H7 (cell line): ENCODE data around the gene RAB11FIP4. TPM values are rescaled to one million over a fixed set of nuclear protein-coding genes. Genes with fewer than 3 reads are reported as not detected.
A peak's percentile ranks its signal among the peaks of the same experiment; 100 is the strongest.
"Not testable (repeated sequence)": the region's sequence is repeated elsewhere in the genome, so short reads cannot be mapped to it uniquely, and the experiment has no call there.

Experiments used
- DNase-seq: peaks from one replicate; pipeline ENCODE4 v3.0.0; 2012
- H3K27me3 ChIP-seq: 2 replicates; pipeline ENCODE4 v1.6.0; 2011; ENCODE audit warnings: mild to moderate bottlenecking, low read length; ENCODE audit not compliant: control insufficient read depth, insufficient read depth
- H3K36me3 ChIP-seq: replicated peaks from 2 replicates; pipeline ENCODE4 v1.5.1; 2011; ENCODE audit warnings: low read length; ENCODE audit not compliant: control insufficient read depth, insufficient read depth
- H3K4me3 ChIP-seq: 2 replicates; pipeline ENCODE4 v1.5.1; 2011; ENCODE audit warnings: low read depth, mild to moderate bottlenecking, control low read depth, low read length, moderate library complexity; ENCODE audit not compliant: insufficient read depth
- total RNA-seq: library from RNA; depleted of rRNA; stranded (reverse); fragments of >200 nt; shearing (Covaris generic); gene quantifications from 2 replicates; pipeline ENCODE4 v1.2.3, GENCODE V29; 2014

The RAB11FIP4 gene
- total RNA-seq, 1 experiment from 2014 or later: 21.9 TPM

DNA sequence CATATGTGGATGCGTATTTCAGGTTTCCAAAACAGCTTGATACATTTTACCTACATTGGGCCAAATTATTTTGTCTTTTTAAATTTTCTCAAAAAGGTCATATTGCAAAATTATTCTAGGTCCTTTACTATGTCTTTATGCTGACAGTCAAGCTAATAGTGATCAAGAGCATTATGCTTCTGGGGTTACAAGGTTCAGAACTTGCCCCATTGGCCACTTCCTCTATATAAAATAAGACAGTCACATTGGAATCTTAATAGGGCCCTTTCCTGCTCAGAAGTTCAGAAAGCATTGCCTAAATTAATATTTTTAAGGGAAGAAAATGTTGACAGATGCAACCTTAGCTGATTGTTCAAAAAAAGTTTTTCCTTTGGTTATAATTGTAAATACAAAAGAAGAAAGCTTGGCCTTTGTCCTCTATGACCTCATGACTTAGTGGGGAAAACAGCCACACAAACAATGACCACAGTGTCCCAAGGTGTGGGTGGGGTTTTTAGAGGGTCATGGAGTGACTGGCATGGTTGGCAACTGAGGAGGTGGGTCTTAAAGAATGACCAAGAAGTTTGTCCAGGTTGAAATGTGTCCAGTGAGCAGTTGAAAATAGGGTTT, 11.8 kb upstream of the RAB11FIP4 start:
- Histone ChIP-seq H3K4me3 (no peak overlapping the region), H3K27me3 (no peaks in the 10 kb centered on the region), H3K36me3 (no peaks in the 10 kb centered on the region)
- no peak for DNase-seq

- Histone ChIP-seq H3K36me3 (no peaks in the 10 kb centered on the region), H3K27me3 (no peaks in the 10 kb centered on the region), H3K4me3 (no peak overlapping the region)
- no peak for DNase-seq
Observed at GRCh38 chr17:31381165-31381668, 10.3 kb upstream of the RAB11FIP4 start.

- H3K27me3 ChIP-seq: not testable (repeated sequence)
Observed at GRCh38 chr17:31382668-31383275, 8.7 kb upstream of the RAB11FIP4 start.

DNA sequence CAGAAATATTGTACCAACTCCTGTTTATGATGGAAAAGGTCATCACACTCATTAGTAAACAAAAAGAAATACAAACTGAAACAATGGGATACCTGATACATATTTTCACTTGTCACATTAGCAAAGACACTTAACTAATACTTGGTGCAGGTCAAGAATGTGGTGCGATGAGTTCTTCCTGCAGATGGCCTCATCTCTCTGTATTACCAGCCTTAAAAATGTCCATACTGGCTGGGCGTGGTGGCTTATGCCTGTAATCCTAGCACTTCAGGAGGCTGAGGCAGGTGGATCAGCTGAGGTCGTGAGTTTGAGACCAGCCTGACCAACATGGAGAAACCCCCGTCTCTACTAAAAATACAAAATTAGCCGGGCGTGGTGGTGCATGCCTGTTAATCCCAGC, 8.0 kb upstream of the RAB11FIP4 start:
- H3K27me3 ChIP-seq, H3K4me3 ChIP-seq, DNase-seq, H3K36me3 ChIP-seq: not testable (repeated sequence)

More at GRCh38 chr17:31382668-31383275, 8.7 kb upstream of the RAB11FIP4 start:
- not testable (repeated sequence) for H3K36me3 ChIP-seq, DNase-seq, H3K4me3 ChIP-seq

DNA sequence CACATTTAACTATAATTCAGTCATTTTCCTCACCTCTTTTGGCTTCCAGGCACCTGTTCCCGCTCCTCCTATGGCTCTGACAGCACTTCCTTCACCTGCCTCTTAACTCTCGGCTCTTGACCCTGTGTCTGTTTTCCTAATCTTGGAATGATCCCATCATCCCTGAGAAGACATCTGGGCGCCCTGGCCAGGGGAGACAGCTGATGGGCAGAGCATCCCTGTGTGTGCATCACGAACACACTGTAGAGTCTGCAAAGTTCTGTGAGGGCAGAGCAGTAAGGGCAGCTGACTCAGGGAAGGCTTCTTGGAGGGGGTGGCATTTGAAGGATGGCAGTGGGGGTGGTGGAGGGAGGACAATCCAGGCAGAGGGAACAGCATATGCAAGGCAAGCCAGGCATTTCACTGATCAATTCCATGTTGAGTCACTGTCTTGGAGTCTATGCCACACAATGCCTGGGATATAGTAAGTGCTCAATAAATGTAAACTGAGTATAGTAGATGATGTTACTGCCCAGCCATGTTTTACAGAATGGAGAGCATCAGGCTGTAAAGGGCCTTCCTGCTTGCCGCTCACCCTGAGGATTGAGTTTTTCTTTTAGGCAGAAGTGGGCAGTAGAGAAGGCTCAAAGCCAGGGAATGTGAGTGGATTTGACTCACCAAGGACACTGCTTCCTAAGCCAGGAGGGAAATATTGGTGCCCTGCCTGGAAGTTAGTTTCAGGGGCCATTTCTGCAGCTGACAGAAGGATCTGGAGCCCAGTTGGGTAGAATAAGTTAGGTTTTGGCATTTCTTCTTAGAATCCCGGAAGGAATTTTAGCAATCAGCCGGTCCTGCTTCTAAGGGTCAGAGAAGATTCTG, 5.8 kb upstream of the RAB11FIP4 start:
- H3K27me3 ChIP-seq: peaks cover 7% of the 10 kb centered on the region
- H3K36me3 ChIP-seq: no peaks in the 10 kb centered on the region
- no peak for DNase-seq
- H3K4me3 ChIP-seq: no peak overlapping the region

- no peak for DNase-seq
- Histone ChIP-seq H3K36me3 (no peaks in the 10 kb centered on the region), H3K4me3 (no peak overlapping the region), H3K27me3 (peaks cover 13% of the 10 kb centered on the region)
Observed at GRCh38 chr17:31386542-31387075, 4.9 kb upstream of the RAB11FIP4 start.

- H3K36me3 ChIP-seq: no peaks in the 10 kb centered on the region
- DNase-seq: no peak
- H3K4me3 ChIP-seq: no peak overlapping the region
- H3K27me3 ChIP-seq: peaks cover 21% of the 10 kb centered on the region
Observed at GRCh38 chr17:31387438-31387837, 4.0 kb upstream of the RAB11FIP4 start.

DNA sequence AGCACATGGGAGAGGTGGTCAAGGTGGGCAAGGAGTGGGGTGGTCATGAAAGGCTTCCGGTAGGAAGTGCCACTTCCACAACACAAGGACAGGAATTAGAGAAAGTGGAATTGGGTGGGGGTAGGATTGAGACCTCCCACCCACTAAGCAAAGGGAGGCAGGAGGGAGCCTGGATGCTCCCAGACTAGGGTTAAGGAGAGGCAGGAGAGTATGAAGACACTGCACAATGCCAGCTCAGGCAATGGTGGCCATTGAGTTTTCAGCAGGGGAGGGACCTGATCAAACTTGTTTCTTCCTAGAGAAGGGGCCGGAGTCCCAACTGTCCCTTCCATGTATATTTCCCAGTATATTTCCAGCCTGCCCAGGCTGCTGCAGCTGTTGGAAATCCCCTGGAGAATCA, 3.1 kb upstream of the RAB11FIP4 start:
- no peak for DNase-seq
- Histone ChIP-seq H3K4me3 (no peak overlapping the region), H3K36me3 (no peaks in the 10 kb centered on the region), H3K27me3 (peaks cover 26% of the 10 kb centered on the region)

GRCh38 chr17:31388770-31389656, 2.5 kb upstream of the RAB11FIP4 start:
- no peak overlapping the region for H3K4me3 ChIP-seq
- H3K36me3 ChIP-seq: no peaks in the 10 kb centered on the region
- peaks cover 26% of the 10 kb centered on the region for H3K27me3 ChIP-seq
- peak; percentile 88 for DNase-seq

GRCh38 chr17:31389657-31390381, 1.7 kb upstream of the RAB11FIP4 start:
- DNase-seq: peak; percentile 67
- Histone ChIP-seq H3K27me3 (peaks cover 26% of the 10 kb centered on the region), H3K36me3 (no peaks in the 10 kb centered on the region), H3K4me3 (no peak overlapping the region)

DNA sequence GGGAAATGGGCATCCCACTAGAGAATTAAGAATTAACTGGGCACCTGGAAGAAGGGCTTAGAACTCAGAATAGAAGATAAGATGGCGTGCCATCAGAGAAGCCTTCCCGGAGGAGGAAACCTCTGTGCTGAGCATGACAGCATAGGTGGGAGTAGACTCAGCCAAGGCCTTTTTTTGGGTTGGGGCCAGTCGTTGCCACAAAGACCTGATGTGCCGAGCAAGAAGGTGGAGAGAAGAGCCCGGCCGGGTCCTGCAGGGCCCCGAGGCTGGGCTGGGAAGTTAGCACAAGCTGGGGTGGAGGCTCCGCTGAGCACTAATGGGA, 1.1 kb upstream of the RAB11FIP4 start:
- Histone ChIP-seq H3K4me3 (no peak overlapping the region), H3K27me3 (peaks cover 26% of the 10 kb centered on the region)

DNA sequence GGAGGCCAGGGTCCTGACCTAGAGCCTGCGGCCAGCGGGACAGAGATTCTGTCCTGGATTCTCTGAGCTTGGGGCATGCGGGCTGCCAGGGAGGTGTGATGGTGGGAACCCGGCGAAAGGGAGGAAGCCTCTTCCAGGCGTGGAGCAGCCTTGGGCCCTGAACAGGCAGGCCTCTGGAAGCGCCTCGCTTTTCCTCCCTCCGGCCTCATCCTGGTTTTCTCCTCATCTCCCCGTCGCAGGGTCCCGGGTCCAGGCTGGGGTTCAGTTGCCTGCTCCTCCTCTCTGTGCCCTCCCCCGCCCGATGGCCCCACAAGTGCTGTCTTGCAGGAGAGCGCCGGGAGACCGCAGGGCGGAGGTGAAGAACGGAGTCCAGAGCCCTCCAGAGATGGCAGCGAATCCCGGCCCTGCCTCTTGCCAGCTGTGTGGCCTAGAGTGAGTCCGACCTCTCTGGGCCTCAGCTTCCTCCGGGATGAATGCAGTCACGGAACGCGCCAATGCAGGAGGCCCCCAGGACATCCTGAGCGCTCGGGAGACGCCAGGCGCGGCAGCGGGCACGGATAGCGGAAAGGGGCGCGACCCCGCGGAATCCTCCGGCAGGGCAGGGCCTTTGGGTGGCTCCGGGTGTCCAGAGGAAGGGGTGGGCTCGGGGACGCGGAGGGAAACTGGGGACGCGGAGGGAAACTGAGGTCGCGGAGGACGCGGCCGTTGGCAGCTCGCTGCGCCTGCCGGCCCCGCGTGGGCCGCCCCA, 553 bp upstream of the RAB11FIP4 start:
- H3K4me3 ChIP-seq: peak overlapping the region; percentile 66
- peak; percentile 72 for DNase-seq

More for the DNA sequence above, 1.1 kb upstream of the RAB11FIP4 start:
- no peak for DNase-seq
- no peaks in the 10 kb centered on the region for H3K36me3 ChIP-seq

More for the DNA sequence above, 553 bp upstream of the RAB11FIP4 start:
- H3K36me3 ChIP-seq: no peaks in the 10 kb centered on the region
- H3K27me3 ChIP-seq: peaks cover 26% of the 10 kb centered on the region
